Measurements from ENCODE around the gene PLA2G5.

PLA2G5 gene

DNA sequence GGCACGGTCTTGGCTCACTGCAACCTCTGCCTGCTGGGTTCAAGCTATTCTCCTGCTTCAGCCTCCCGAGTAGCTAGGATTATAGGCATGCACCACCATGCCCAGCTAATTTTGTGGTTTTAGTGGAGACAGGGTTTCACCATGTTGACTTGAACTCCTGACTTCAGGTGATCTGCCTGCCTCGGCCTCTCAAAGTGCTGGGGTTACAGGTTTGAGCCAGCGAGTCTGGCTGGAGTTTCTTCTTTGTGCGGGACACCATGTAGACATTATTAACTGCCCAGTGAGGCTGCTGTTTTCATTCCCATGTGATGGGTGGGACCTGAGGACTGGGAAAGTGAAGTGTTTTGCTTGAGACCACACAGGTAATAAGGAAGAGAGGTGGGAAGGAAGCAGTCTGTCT, 23.3 kb downstream of the PLA2G5 start:
- FAIRE-seq, result no peak

DNA sequence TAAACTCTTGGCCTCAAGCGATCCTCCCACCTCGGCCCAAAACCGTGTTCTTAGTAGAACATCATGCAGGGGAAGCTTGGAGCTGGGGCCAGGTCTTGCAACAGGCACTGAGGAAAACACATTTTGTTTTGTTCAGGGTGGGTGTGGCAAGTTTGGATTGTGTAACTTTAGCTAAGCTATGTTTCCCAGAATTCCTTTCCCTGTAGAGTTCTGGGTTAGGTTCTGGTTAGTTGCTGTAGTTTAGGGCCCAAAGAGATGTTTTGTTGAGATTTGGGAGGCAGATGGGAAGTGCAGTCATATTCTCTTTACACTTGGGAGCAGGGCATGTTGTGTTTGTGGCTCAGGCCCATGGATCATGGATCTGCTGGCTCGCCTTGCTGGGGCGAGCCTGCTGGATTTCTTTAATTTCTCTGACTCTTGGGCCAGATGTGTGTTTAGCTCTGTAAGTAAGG, 24.0 kb downstream of the PLA2G5 start:
- no peak for FAIRE-seq

DNA sequence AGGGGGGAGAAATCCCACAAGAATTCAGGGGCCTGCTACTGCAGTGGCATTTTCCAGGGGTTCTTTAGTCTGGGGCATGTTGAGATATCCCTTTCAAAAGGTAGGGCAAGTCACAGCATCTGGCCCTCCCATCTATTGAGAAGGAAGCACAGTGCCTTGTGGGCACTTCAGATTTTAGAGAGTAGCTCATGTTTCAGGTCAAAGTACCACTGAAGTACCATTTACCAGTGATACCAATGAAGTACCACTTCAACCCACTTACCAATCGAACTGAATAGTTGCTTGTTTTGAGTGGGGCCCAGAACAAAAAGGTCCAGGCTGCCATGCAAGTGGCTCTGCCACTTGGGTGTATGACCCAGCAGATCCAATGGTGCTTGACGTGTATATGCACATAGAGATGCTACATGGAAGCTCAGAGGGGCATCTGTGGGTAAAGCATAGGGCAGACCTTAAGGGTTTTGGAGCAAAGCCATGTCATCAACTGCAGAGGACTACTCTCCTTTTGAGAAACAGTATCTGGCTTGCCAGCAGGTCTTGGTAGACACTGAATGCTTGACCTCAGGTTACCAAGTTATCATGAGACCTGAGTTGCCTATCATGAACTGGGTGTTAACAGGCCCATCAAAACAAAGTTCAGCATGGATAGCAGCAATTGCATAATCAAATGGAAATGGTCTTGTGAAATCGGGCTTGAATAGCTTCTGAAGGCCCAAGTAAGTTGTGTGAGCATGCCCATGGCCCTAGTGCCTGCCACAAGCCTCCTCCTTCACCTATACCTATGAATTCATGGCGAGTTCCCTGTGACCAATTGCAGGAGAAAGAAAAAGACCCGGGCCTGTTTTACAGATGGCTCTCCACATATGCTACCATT, 25.8 kb downstream of the PLA2G5 start:
- FAIRE-seq, result no peak

DNA sequence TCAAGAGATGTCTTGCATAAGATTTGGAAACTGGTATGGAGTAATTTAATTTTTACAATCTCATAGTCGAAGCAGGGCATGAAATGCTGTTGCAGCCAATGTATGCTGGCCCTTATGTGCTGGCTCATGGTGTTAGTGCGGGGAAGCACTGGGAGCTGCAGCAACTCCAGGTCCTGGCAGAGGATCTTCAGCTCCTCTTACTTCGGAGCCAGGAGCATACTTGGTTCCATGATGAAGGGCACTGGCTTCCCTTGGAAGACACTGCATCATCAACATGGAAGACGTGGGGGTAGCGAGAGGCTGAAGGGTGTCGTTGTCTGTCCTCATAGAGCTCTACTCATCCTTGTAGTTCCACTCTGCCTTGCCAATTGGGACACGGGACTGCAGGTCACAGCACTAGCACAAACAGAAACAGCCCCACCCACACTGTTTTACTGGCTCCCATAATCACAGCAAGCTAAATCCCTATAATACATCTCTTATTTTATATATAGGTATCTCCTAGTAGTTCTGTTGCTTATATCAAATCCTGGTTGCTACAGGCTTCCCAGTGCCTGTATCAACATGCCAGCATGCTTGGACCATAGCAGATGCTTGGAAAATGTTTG, 26.9 kb downstream of the PLA2G5 start:
- no peak for FAIRE-seq

DNA sequence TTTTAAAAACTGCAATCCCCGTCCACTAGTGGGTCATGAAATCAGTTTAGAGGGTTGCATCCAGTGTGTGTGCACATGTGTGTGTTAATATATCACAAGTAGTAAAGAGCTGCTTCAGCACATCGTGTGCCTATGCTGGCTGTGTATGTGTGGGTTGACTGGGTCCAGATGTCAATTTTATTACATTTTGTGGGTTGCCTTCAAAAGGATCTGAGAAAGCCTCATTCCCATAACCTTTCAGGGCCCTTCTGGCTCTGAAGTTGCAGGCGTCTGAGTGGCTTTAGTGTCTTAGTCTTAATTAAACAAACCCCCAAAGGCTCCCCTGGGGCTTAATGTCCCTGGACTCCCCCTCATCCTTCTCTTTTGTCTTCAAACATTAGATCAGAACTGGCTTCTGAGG, 29.5 kb downstream of the PLA2G5 start:
- no peak for FAIRE-seq

DNA sequence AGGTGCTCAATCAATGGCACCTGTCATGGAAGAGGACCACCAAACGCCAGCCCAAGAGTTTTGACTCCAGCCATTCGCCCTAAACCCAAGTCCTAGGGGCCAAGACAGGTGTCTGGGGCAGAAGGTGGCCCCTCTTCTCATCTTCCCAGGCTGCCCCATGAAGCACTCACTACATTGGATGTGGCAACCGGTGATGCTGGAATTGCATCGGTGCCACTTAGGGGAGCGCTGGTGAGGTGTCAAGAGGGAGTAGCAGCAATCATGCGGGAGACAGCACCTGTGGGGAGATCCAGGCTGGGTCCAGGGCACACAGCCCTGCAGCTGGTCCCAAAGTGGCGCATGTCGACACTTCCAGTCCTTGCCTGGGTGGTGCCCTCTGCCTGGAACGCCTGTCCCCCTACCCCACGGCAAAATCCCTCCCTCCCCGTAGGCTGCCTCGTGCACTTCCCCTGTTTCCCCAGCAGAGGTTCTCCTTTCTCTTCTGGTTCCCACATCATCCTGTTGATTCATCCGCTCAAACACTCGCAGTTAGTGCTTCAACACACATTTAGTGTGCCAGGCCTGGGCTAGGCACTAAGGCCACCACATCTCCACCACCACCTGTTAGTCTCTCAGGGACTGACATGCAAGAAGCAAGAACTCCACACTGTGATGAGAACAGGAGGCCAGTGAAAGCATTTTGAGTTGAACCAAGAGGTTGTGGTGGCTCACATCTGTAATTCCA, 30.8 kb downstream of the PLA2G5 start:
- no peak for FAIRE-seq

DNA sequence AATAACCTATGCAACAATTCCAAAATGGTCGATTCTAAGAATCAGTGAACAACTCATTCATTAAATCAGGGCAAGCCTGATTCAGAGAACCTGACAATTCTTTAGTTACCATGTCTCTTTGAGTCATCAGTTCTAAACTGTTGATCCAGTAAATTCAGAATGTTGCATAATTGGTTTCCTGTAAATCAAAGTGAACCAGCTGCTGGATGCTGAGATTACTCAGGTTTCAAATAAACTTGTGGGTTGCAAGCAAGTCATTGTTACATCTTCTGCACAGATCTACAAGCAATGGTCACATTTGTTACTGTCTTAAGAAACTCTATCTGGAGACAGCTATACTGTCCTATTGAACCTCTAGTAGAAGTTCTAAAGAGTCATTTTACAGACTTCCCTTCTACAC, 32.9 kb downstream of the PLA2G5 start:
- no peak for FAIRE-seq

DNA sequence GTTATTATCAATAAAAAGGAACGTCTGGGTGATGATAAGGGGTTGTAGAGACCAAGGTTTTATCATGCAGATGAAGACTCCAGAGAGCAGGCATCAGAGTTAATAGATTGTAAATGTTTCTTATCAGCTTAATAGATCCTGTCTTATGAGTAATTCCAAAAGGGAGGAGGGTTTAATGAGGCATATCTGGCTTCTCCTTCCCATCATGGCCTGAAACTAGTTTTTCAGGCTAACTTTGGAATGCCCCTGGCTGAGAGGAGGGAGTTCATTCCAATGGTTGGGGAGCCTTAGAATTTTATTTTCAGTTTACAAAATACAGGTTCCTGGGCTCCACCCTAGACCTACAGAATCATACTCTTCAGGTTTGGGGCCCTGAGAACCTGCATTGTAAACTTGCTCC, 35.9 kb downstream of the PLA2G5 start:
- no peak for FAIRE-seq

DNA sequence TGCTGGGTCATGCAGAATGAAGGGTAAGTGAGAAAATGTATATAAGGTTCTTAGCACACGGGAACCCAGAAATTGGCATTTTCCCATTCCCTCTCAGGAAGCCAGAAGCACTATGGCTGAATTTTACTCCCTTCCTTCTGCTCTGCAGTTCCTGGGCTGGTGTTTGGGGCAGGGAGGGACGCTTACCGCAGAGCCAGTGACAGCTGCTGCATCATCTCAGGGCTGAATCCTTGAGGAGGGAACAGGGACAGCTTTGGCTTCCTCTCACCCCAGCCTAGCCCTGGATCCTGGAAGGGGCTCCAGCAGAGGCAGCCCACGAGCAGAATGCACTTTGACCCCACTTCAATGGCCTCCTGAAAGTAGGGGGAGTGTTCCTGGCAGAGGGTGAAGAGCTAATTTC, 37.4 kb downstream of the PLA2G5 start:
- FAIRE-seq, result no peak

DNA sequence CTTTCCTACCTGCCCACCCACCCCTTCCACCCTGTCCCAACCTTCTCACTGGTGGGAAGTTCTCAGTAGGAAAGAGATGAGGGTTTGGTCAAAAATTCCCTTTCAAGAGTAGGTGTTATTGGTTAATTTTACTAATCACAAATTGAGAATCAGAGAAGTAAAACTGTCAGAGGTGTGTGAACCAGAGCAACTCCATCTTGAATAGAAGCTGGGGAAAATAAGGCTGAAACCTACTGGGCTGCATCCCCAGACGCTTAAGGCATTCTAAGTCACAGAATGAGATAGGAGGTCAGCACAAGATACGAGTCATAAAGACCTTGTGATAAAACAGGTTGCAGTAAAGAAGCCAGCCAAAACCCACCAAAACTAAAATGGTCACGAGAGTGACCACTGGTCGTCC, 37.8 kb downstream of the PLA2G5 start:
- no peak for FAIRE-seq

DNA sequence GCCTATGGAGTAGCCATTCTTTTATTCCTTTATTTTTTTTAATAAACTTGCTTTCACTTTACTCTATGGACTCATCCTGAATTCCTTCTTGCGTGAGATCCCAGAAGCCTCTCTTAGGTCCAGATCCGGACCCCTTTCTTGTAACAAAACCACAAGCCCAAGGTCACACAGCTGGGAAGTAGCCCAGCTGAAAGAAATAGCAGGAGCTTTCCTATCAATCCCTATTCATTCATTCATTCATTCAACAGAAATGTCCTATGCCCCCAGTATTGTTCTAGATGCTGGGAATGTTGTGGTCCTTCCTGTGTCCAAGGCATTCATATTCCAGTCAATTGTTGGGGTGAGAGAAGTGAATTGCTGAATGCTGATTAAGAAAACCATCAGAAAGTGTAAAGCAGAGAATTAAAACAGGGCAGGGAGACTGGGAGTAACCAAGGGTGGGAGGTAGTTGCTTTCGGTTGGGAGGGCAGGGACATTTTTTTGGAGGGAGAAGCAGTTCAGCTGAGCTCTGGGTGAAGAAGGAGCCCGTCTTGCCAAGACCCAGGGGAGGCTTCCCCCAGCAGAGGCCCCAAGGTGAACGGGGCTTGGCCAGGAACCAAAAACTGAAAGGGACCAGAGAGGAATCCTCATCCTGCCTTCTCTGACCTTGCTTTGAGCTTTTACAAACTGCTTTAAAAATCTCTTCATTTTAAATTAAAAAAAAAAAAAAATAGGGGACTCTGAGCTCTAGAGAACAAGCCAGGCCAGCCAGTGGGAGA, 38.6 kb downstream of the PLA2G5 start:
- FAIRE-seq, result no peak

DNA sequence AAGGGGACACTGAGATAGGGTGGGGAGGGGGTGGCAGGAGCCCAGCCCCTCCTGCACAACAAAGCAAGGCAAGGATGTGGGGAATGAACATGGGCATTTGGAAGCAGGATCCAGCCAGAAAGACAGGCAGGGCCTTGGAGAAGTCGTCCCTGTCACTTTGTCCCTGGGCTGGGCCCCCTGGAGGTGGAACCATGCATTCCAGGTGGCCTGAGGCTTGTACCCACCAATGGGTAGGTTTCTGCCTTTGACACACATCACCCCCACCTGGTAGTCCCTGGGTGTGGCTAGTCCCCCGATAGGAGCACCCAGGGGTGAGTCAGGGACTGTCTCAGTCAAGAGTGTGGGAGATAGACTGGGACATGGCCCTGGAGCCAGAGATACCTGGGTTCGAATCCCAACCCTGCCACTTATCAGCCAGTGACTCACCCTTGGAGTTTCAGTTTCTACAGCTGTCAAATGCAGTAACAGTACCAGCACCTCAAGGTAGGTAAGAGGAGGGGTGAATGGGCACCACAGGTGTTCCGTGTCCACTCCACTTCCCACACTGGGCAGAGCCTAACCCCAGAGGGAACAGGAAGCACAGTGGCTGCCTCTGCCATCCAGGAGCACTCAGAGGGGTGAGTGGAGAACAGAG, 39.3 kb downstream of the PLA2G5 start:
- no peak for FAIRE-seq

DNA sequence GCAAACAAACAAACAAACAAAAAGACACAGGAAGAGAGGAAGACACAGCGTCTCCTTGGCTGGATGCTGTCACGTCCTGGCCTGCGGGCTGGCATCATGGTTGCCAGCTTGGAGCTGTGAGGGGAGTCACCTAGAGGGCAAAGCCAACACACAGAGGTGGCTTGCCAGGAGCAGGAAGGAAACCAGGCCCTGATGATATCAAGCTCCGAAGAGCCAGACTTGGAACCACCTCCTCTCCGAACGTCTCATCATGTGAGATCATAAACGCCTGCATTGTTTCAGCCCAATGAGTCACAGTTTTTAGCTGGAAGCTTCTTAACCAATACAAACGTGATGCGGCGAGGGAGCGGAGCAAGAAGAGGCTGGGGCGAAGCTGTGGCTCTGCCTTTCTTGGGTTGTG, 40.7 kb downstream of the PLA2G5 start:
- no peak for FAIRE-seq

DNA sequence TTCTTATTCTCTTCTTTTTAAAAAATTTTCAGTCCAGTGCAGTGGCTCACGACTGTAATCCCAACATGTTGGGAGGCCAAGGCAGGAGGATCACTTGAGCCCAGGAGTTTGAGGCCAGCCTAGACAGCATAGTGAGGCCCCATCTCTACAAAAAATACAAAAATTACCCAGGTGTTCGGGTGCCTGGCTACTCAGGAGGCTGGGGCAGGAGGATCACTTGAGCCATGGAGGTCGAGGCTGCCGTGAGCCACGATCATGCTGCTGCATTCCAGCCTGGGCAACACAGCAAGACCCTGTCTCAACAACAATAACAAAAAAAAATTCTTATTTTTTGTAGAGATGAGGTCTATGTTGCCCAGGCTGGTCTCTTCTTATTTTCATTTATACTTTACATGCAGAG, 41.5 kb downstream of the PLA2G5 start:
- FAIRE-seq, result no peak

DNA sequence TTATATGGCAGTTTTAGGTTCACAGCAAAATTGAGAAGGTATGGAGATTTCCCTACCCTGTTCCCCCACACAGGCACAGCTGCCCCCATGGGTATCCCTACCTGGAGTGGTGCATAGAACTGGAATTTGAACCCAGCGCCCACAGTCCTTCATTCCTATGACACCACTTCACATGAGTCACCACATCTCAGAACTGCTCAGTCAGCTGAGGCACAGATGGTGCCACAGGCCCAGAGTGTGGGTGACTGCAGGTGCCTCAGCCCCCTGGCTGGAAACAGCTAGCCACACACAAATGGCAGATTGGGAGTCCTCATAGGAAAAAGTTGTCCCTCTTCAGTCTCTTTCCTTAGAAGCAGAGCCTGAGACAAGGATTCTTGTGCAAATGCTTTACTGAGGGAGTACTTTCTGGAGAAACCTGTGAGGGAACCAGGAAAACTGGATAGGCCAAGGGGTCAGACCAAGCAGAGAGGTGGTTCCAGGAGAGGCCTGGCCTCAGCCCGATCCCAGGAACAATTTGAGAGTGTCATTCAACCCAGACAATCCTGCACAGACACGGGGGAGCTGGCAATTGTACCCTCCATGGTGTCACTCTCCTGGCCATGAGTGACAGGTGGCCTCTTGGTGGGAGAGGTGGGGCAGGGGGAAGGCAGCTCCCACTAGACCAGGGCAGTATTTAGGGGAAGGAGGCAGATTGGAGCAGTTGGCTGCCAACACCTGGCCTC, 42.4 kb downstream of the PLA2G5 start:
- FAIRE-seq, result no peak

DNA sequence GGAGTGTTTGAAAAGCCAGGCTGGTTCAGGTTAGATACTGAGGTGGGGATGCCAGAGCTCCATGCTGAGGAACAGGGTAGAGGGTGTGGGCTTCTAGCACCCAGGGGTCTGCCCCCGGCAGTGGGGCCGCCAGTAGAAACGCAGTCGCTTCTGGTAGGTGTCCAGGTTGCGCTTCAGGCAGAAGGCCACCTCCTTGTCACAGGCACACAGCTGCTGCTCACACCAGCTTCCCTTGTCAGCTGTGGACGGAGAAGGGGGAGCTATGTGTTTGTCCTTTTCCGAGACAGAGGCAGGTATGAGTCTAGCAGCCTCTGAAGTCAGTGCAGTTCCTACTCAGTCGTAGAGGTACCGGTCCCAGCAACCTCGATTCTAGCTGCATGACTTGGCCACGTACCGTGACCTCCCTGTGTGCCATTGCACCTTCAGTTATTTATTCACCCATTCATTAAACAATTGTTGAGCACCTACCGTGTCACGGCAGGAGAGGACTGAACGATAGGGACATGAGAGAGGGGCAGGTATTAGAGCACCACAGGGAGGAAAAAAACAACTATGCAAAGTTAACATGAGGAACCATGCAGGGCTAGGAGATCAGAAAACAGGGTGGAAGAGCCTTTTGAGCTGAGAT, 44.1 kb downstream of the PLA2G5 start:
- FAIRE-seq, result no peak

DNA sequence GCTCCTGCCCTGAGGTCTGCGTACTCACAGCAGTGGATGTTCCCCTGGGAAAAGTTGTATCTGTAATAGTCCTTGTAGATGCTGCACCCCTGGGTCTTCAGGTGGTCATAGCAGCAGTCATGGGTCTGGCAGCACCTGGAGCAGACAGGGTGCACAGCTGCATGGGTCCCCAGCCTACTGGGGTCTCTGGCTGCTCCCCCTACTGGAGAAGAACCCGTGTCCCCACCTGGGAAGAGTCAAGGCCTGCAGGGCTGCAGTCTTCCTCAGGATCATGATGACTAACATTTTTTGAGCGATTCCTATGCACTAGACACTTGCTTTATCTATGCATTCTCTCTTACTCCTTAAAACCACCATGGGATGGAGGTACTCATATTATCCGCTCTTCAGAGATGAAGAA, 45.5 kb downstream of the PLA2G5 start:
- no peak for FAIRE-seq

DNA sequence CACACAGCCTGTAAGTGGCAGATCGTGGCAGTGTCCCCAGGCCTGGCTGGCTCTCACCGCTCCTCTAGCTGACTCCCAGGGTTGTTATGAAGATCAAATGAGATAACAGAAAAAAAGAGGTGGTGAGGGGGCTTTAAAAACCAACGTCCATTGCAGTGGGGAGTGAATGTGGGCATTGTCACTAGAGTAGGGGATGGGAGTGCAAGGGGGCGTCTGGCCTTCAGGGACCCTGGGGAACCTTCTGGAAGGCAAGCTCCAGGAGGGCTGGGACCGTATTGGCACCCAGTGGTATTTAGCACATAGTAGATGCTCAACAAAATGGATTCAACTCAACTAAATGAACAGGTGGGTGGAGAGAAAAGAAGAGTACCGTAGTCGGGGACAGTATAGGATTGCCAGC, 45.9 kb downstream of the PLA2G5 start:
- no peak for FAIRE-seq

DNA sequence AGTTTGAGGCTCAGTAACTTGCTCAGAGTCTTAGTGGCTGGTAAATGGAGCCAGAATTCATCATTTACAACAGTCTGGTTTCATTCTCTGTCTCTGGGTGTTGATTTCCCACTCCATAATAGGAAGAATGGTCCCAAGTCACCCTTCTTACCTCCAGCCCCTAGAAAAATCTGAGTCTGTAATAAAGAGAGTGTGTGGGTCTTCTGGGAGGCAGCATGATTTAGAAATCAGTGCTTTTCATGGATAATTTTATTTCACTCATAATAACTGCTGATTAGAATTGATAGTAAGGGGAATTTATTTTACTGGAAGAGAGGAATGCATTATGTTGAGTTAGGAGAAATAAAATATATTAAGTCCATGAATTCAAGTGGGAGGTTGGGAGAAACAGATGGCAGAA, 47.2 kb downstream of the PLA2G5 start:
- FAIRE-seq, result no peak

DNA sequence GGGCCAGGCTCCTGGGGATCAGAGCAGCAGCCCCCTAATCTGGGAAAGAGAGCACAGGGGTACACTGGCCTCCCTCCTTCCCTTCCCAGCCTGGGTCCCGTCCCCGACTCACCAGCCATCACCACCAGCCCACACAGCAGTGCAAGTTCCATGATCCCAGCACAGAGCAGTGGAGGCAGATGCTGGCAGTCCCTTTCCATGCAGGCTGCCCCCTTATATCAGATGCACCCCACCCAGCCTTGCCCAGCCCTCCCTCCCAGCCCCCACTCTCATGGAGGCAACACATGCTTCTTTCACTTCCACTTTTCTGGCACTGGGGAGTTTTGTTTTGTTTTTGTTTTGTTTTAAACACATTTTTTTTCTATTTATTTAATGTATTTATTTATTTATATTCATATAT, 49.4 kb downstream of the PLA2G5 start, which contains the start of gene PLA2G2D:
Gene PLA2G2D (minus strand): TSS at position 190 of the 400 bp plus-strand sequence. CDS start 38 bp downstream, at position 152.
- FAIRE-seq, result no peak

DNA sequence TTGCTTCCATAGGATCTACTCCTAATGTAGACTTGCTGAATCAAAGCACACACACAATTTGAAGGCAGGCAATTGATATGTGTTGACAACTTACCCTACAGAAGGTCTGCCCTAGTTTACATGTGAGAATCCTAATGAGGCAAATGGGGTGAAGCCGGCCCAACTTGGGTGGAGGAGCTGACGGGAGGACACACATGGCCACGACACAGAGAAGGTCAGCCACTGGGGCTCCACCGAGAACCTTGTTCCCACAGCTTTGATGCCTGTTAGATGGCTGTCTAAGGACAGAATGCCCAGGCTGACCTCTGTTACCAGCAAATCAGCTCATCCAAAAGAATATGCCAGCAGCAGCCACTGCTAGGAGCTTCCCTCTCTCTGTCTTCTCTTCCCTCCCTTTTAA, 50.8 kb downstream of the PLA2G5 start:
- FAIRE-seq, result no peak

Data from endometrium (tissue), 2 donors.